RPMI7951 (cell line): ENCODE results near the gene ARL8A. TPM values are rescaled to one million over a fixed set of nuclear protein-coding genes. Genes with fewer than 3 reads are reported as not detected.

ENCODE experiments used
- total RNA-seq: library from RNA; depleted of rRNA; stranded (reverse); fragments of >200 nt; shearing (Covaris generic); gene quantifications from 2 replicates; pipeline ENCODE4 v1.2.3, GENCODE V29; 2014; rRNA removed

ARL8A gene
- total RNA-seq, 1 experiment from 2014 or later: 15.7 TPM

Other genes with a start within 250 kb of the ARL8A start
- 0.49 and 0.60 TPM in 2 replicates for gene LMOD1, start 198.2 kb downstream of the ARL8A start, total RNA-seq
- 64.5 and 74.3 TPM in 2 replicates for gene TIMM17A, start 189.2 kb downstream of the ARL8A start, total RNA-seq
- 46.6 and 55.4 TPM in 2 replicates for gene RNPEP, start 162.1 kb downstream of the ARL8A start, total RNA-seq
- gene ELF3, start 134.2 kb downstream of the ARL8A start, total RNA-seq: not detected in 2 replicates
- not detected in 2 replicates for gene GPR37L1, start 21.8 kb downstream of the ARL8A start, total RNA-seq
- gene PTPN7, start 15.9 kb upstream of the ARL8A start, total RNA-seq: not detected in 2 replicates
- gene LGR6, start 49.1 kb upstream of the ARL8A start, total RNA-seq: 30.3 and 33.4 TPM in 2 replicates
- gene UBE2T, start 197.2 kb upstream of the ARL8A start, total RNA-seq: 266 and 294 TPM in 2 replicates
- gene PPP1R12B, start 204.0 kb upstream of the ARL8A start, total RNA-seq: 11.2 and 18.2 TPM in 2 replicates